ENCODE data around the gene NANS.

DNA sequence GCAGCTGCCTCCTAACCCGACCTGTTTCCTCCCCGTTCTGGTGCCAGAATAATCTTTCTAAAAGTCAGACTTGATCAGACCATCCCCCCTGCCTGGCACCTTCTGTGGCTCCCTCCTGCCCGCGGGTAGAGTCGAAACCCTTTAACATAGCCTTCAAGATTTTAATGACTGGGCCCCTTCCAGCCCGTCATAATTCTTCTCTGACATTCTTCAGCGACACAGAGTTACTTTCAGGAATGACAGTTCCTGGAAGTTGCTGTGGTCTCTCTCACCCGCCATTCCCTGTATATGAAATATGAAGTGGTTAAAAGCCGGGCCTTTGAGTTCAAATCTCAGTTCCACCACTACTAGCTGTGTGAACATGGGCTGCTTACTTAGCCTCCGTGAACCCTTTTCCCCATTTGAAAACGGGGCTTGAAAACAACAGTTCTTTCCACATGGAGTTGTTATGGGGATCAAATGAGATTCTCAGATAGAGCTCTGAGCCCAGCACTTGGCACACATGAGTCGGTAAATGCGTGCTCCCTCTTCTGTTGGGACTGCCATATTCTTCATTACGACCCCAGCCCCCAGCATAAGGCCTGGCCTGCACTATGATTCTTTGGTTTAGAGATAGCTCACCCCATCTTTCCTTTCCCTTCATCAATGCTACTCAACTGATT lies 737 bp downstream of the NANS start:
- TF ChIP-seq, protein P1, sequence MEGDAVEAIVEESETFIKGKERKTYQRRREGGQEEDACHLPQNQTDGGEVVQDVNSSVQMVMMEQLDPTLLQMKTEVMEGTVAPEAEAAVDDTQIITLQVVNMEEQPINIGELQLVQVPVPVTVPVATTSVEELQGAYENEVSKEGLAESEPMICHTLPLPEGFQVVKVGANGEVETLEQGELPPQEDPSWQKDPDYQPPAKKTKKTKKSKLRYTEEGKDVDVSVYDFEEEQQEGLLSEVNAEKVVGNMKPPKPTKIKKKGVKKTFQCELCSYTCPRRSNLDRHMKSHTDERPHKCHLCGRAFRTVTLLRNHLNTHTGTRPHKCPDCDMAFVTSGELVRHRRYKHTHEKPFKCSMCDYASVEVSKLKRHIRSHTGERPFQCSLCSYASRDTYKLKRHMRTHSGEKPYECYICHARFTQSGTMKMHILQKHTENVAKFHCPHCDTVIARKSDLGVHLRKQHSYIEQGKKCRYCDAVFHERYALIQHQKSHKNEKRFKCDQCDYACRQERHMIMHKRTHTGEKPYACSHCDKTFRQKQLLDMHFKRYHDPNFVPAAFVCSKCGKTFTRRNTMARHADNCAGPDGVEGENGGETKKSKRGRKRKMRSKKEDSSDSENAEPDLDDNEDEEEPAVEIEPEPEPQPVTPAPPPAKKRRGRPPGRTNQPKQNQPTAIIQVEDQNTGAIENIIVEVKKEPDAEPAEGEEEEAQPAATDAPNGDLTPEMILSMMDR (IDR thresholded peaks at IDR 0.05 in 4 of 5, conservative IDR thresholded peaks at IDR 0.05 in 1 of 5): no peak
- no peak for TF ChIP-seq POLR2A (IDR thresholded peaks at IDR 0.05)
